Measurements from ENCODE around the gene TIAM2.

DNA sequence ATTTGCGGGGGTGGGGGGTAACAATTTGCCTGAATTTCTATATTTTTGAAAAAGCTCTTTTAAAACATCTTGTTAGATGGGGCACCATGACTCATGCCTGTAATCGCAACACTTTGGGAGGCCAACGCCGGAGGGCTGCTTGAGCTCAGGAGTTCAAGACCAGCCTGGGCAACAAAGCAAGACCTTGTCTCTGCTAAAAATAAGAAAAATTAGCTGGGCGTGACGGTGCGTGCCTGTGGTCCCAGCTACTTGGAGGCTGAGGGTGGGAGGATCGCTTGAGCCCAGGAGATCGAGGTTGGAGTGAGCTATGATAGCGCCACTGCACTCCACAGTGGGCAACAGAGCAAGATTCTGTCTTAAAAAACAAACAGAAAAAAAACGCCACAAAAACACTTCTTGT is 41.5 kb upstream of the TIAM2 start:
- TF ChIP-seq CTCF (IDR thresholded peaks at IDR 0.05): no peak
- no peak for TF ChIP-seq POLR2A (IDR thresholded peaks at IDR 0.05)
- TF ChIP-seq EP300 (IDR thresholded peaks at IDR 0.05): no peak

Data from tibial nerve (tissue), 4 donors.